Hematopoietic multipotent progenitor cell treated with erythropoietin and hydrocortisone succinate and interleukin-3 and kit ligand, for 4 days (in vitro differentiated cells): ENCODE data around the gene CFAP46.
"Not testable (repeated sequence)": the region's sequence is repeated elsewhere in the genome, so short reads cannot be mapped to it uniquely, and the experiment has no call there.

Source experiments
- DNase-seq: peaks from one replicate; pipeline ENCODE4 v3.0.0-alpha.2; 2015

Gene CFAP46

GRCh38 chr10:132943791-132944404 is 1.5 kb upstream of the CFAP46 start:
- DNase-seq: no peak

- DNase-seq: no peak
Measured at GRCh38 chr10:132943058-132943790, 854 bp upstream of the CFAP46 start.

- no peak for DNase-seq
Measured at GRCh38 chr10:132941640-132942051, 724 bp downstream of the CFAP46 start.

GRCh38 chr10:132940791-132941465 is 1.4 kb downstream of the CFAP46 start:
- DNase-seq: no peak

- peak; percentile 74 for DNase-seq
Measured at GRCh38 chr10:132939957-132940790, 2.2 kb downstream of the CFAP46 start.

GRCh38 chr10:132939378-132939955 is 2.9 kb downstream of the CFAP46 start:
- DNase-seq: no peak

GRCh38 chr10:132938472-132939339 is 3.7 kb downstream of the CFAP46 start:
- DNase-seq: peak; percentile 52

- no peak for DNase-seq
Measured at GRCh38 chr10:132937861-132938260, 4.5 kb downstream of the CFAP46 start.

GRCh38 chr10:132934953-132935352 is 7.4 kb downstream of the CFAP46 start:
- DNase-seq: no peak

- DNase-seq: no peak
Measured at GRCh38 chr10:132933308-132934042, 8.9 kb downstream of the CFAP46 start.

GRCh38 chr10:132932461-132933307 is 9.7 kb downstream of the CFAP46 start:
- DNase-seq: no peak

- not testable (repeated sequence) for DNase-seq
Measured at GRCh38 chr10:132931258-132932250, 10.8 kb downstream of the CFAP46 start.

GRCh38 chr10:132930701-132931100 is 11.7 kb downstream of the CFAP46 start:
- DNase-seq: not testable (repeated sequence)

- DNase-seq: no peak
Measured at GRCh38 chr10:132929953-132930548, 12.3 kb downstream of the CFAP46 start.

- no peak for DNase-seq
Measured at GRCh38 chr10:132929480-132929879, 12.9 kb downstream of the CFAP46 start.

GRCh38 chr10:132928261-132928660 is 14.1 kb downstream of the CFAP46 start:
- DNase-seq: no peak

- no peak for DNase-seq
Measured at GRCh38 chr10:132927824-132928223, 14.5 kb downstream of the CFAP46 start.
